CD14-positive monocyte (primary cell): ENCODE measurements around the gene GRIN1. TPM values are rescaled to one million over a fixed set of nuclear protein-coding genes. Genes with fewer than 3 reads are reported as not detected.

ENCODE experiments used
- DNase-seq, 3 donors: peaks; one replicate each; pipeline ENCODE4 v3.0.0-alpha.2; 2011 to 2022
- H2AFZ ChIP-seq: 2 replicates; pipeline ENCODE4 v1.6.0; 2012; ENCODE audit warnings: mild to moderate bottlenecking, low read depth, low read length, inconsistent platforms; ENCODE audit not compliant: insufficient read depth, poor library complexity, severe bottlenecking
- H3K27ac ChIP-seq, 2 donors: 1 replicate in 1 of 2; 2 replicates in 1 of 2; pipeline ENCODE4 v1.5.1; 2012 to 2013; ENCODE audit warnings: low read length in 2 of 2, control low read depth in 1 of 2, inconsistent platforms in 1 of 2, low read depth in 1 of 2, mild to moderate bottlenecking in 1 of 2
- H3K27me3 ChIP-seq, 2 donors: one replicate each; pipeline versions ENCODE4 v1.6.0 to v1.6.1; 2011 to 2013; ENCODE audit warnings: low read length in 2 of 2; ENCODE audit not compliant: control insufficient read depth in 2 of 2, insufficient read depth in 2 of 2
- H3K36me3 ChIP-seq, 2 donors: replicated peaks in 1 of 2; 1 replicate in 1 of 2; 2 replicates in 1 of 2; pipeline versions ENCODE4 v1.5.1 to v1.6.1; 2012 to 2013; ENCODE audit warnings: low read length in 2 of 2, control low read depth in 1 of 2, inconsistent platforms in 1 of 2, mild to moderate bottlenecking in 1 of 2; ENCODE audit not compliant: insufficient read depth in 2 of 2, control insufficient read depth in 1 of 2
- H3K4me1 ChIP-seq, 2 donors: 1 replicate in 1 of 2; 2 replicates in 1 of 2; pipeline versions ENCODE4 v1.5.1 to v1.6.1; 2012 to 2013; ENCODE audit warnings: low read length in 2 of 2, control low read depth in 1 of 2, inconsistent platforms in 1 of 2, mild to moderate bottlenecking in 1 of 2, moderate library complexity in 1 of 2; ENCODE audit not compliant: insufficient read depth in 2 of 2, control insufficient read depth in 1 of 2
- H3K4me2 ChIP-seq: replicated peaks from 2 replicates; pipeline ENCODE3; 2012; ENCODE audit warnings: low read length, moderate library complexity, mild to moderate bottlenecking; ENCODE audit not compliant: poor library complexity, severe bottlenecking; ENCODE audit errors: extremely low read depth
- H3K4me3 ChIP-seq, 3 experiments: fragments of 200-600 bp in 1 of 3; sonication (generic) in 1 of 3; replicated peaks in 1 of 3; 1 replicate in 2 of 3; 2 replicates in 1 of 3; pipeline ENCODE4 v1.5.1; 2011 to 2013; ENCODE audit warnings: low read length in 3 of 3, mild to moderate bottlenecking in 3 of 3, control low read depth in 2 of 3, low read depth in 2 of 3, inconsistent platforms in 1 of 3, moderate library complexity in 1 of 3
- H3K79me2 ChIP-seq: 2 replicates; pipeline ENCODE4 v1.6.0; 2012; ENCODE audit warnings: mild to moderate bottlenecking, control low read depth, inconsistent platforms, low read length, moderate library complexity; ENCODE audit not compliant: insufficient read depth
- H3K9ac ChIP-seq: 2 replicates; pipeline ENCODE4 v1.6.0; 2017; ENCODE audit warnings: low read length, mild to moderate bottlenecking; ENCODE audit not compliant: insufficient read depth, poor library complexity, severe bottlenecking
- H3K9me3 ChIP-seq, 2 donors: replicated peaks in 1 of 2; 1 replicate in 1 of 2; 2 replicates in 1 of 2; pipeline versions ENCODE4 v1.5.1 to v1.6.1; 2012 to 2013; ENCODE audit warnings: low read length in 2 of 2, control low read depth in 1 of 2; ENCODE audit not compliant: control insufficient read depth in 1 of 2, insufficient read depth in 1 of 2
- H4K20me1 ChIP-seq: 2 replicates; pipeline ENCODE4 v1.6.0; 2012; ENCODE audit warnings: mild to moderate bottlenecking, low read length, control low read depth, moderate library complexity; ENCODE audit not compliant: insufficient read depth
- H3K27ac Mint-ChIP-seq, 7 donors: one replicate each; pipeline ENCODE4 v1.8.0; 2020; ENCODE audit warnings: mild to moderate bottlenecking in 7 of 7, mixed read lengths in 7 of 7, moderate library complexity in 6 of 7, inconsistent platforms in 2 of 7
- H3K27me3 Mint-ChIP-seq, 3 donors: one replicate each; pipeline ENCODE4 v1.8.0; 2021 to 2022; ENCODE audit warnings: low read depth in 3 of 3, mild to moderate bottlenecking in 3 of 3, mixed read lengths in 3 of 3, moderate library complexity in 3 of 3, inconsistent platforms in 1 of 3
- H3K36me3 Mint-ChIP-seq, 2 donors: one replicate each; pipeline ENCODE4 v1.8.0; 2020; ENCODE audit warnings: mixed read lengths in 2 of 2, inconsistent platforms in 1 of 2, mild to moderate bottlenecking in 1 of 2
- H3K4me1 Mint-ChIP-seq: one replicate; pipeline ENCODE4 v1.8.0; 2020; ENCODE audit warnings: mild to moderate bottlenecking, mixed read lengths
- H3K4me3 Mint-ChIP-seq, 2 donors: one replicate each; pipeline ENCODE4 v1.8.0; 2020; ENCODE audit warnings: mild to moderate bottlenecking in 2 of 2, mixed read lengths in 2 of 2, moderate library complexity in 1 of 2
- H3K9me3 Mint-ChIP-seq, 7 donors: one replicate each; pipeline ENCODE4 v1.8.0; 2020 to 2022; ENCODE audit warnings: mixed read lengths in 7 of 7, mild to moderate bottlenecking in 6 of 7, moderate library complexity in 6 of 7, inconsistent platforms in 2 of 7
- CTCF ChIP-seq: fragments of 200-600 bp; IDR thresholded peaks from one replicate; pipeline ENCODE4 v1.8.0; 2022; ENCODE audit warnings: antibody characterized with exemption, mild to moderate bottlenecking
- WGBS: methylation state at CpG from one replicate; pipeline ENCODE4 v1.1.5; 2013; ENCODE audit warnings: missing lambda C conversion rate; ENCODE audit not compliant: insufficient coverage; 5-methylcytosine and 5-hydroxymethylcytosine counted together
- intact Hi-C, 2 donors: fragments of 100-400 bp; cut with micrococcal nuclease; formaldehyde crosslinking; loops; one replicate each; pipeline versions ENCODE4 v1.15.0 to v1.15.1; 2023
- polyA plus RNA-seq, 3 donors: library from polyadenylated mRNA; depleted of rRNA in 1 of 3; unstranded in 2 of 3; stranded (reverse) in 1 of 3; fragments of 300-500 nt in 2 of 3; fragments of >200 nt in 1 of 3; fragmentation: Illumina TruSeq in 2 of 3; gene quantifications; 1 replicate in 2 of 3; 2 replicates in 1 of 3; pipeline ENCODE4 v1.2.3, GENCODE V29; 2012 to 2021

The GRIN1 gene
- polyA plus RNA-seq, 3 donors, result not detected

DNA sequence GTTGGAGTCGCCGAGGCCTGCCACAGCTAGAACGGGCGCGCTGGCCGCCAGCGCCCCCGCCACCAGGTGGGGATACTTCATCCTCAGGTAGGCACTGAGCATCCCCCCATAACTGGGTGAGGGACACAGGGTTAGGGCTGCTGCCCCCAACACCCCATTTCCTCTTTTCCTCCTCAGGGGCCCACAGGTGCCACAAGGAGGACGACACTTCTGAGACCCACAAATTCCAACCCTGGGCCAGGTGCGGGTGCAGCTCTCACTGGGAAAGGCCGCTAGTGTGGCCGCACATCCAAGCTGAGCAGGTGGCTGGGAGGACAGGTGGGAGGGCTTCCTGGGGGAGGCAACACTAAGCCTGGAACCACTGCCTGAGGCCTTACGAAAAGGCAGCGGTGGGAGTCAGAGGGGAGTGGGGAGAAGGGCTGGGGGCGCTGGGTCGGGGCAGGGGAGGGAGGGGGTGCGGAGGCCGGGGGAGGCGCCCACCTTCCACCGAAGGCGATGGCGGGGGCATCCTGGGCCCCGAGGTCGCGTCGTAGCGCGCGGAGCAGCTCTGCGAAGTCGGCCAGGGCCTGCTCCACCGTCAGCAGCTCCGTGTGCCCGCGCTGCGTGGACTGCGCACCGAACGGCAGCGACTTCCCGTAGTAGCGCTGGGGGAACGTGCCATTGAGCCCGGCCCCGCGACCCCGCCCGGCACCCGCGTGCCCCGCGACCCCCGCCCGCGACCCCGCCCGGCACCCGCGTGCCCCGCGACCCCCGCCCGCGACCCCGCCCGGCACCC is 25.4 kb upstream of the GRIN1 start:
- peak overlapping the region; percentile 37 to 59 for H3K4me3 Mint-ChIP-seq
- intact Hi-C loops, result no loop called here
- Histone ChIP-seq H3K27ac (no peak overlapping the region), H3K36me3 (peaks cover 38 to 44% of the 10 kb centered on the region in 2 donors), H2AFZ (no peak overlapping the region), H3K9me3 (no peaks in the 10 kb centered on the region), H3K4me1 (peaks cover 15 to 17% of the 10 kb centered on the region in 2 donors), H3K9ac (no peak overlapping the region), H3K4me3 (no peak overlapping the region), H4K20me1 (peaks cover 19% of the 10 kb centered on the region), H3K4me2 (peak overlapping the region; percentile 85), H3K27me3 (peaks cover 0 to 3% of the 10 kb centered on the region in 2 donors), H3K79me2 (no peaks in the 10 kb centered on the region)
- peaks cover 12% of the 10 kb centered on the region for H3K4me1 Mint-ChIP-seq
- H3K27me3 Mint-ChIP-seq, result peaks cover 3 to 7% (median 6%) of the 10 kb centered on the region in 3 donors
- H3K36me3 Mint-ChIP-seq, result peaks cover 13 to 36% of the 10 kb centered on the region in 2 donors
- TF ChIP-seq CTCF, result no peak
- peak in 2 of 3 donors; percentile 12 to 35 for DNase-seq
- H3K27ac Mint-ChIP-seq, result peak overlapping the region in 1 of 7 donors; percentile 68
- H3K9me3 Mint-ChIP-seq, result peaks cover 0 to 3% (median 0%) of the 10 kb centered on the region in 7 donors
- 22% methylated on average over 30 of the region's 66 CpGs for WGBS

GRCh38 chr9:137114220-137114612 is 24.7 kb upstream of the GRIN1 start:
- H3K27ac Mint-ChIP-seq, result no peak overlapping the region
- H3K27me3 ChIP-seq, result peaks cover 0 to 3% of the 10 kb centered on the region in 2 donors

More at GRCh38 chr9:137114220-137114612, 24.7 kb upstream of the GRIN1 start:
- Mint-ChIP-seq H3K9me3 (peaks cover 0 to 3% (median 0%) of the 10 kb centered on the region in 7 donors), H3K4me1 (peaks cover 12% of the 10 kb centered on the region), H3K36me3 (peaks cover 8 to 29% of the 10 kb centered on the region in 2 donors), H3K27me3 (peaks cover 3 to 7% (median 6%) of the 10 kb centered on the region in 3 donors), H3K4me3 (peak overlapping the region; percentile 60)
- intact Hi-C loops, result no loop called here
- peaks cover 15 to 17% of the 10 kb centered on the region in 2 donors for H3K4me1 ChIP-seq
- peak overlapping the region; percentile 63 for H3K9ac ChIP-seq
- H3K79me2 ChIP-seq, result no peaks in the 10 kb centered on the region
- DNase-seq, result no peak
- peak overlapping the region; percentile 30 to 70 (median 34) for H3K4me3 ChIP-seq
- peak overlapping the region; percentile 93 for H2AFZ ChIP-seq
- under 1% methylated on average over 31 of the region's 45 CpGs for WGBS
- peaks cover 19% of the 10 kb centered on the region for H4K20me1 ChIP-seq
- H3K9me3 ChIP-seq, result no peaks in the 10 kb centered on the region
- no peak overlapping the region for H3K27ac ChIP-seq
- peak overlapping the region; percentile 85 for H3K4me2 ChIP-seq
- H3K36me3 ChIP-seq, result peaks cover 34 to 38% of the 10 kb centered on the region in 2 donors
- no peak for TF ChIP-seq CTCF
